DND-41 (cell line): ENCODE data around the gene CCDC81.

Source experiments
- CTCF ChIP-seq: IDR thresholded peaks from 2 replicates; pipeline ENCODE4 v1.5.1; 2012; ENCODE audit warnings: borderline replicate concordance, low read length, moderate library complexity, mild to moderate bottlenecking; ENCODE audit not compliant: poor library complexity, severe bottlenecking; ENCODE audit errors: extremely low read depth
- EZH2 ChIP-seq: IDR thresholded peaks from 3 replicates; pipeline ENCODE4 v1.6.1; 2012; ENCODE audit warnings: borderline replicate concordance, low read depth, mild to moderate bottlenecking, moderate library complexity, low read length, inconsistent platforms; ENCODE audit not compliant: severe bottlenecking

- TF ChIP-seq EZH2 (no peak), CTCF (no peak)
Observed at GRCh38 chr11:86369668-86370067, 5.0 kb upstream of the CCDC81 start.
